ENCODE results near the gene OR1L8.

- TF ChIP-seq POLR2A (IDR thresholded peaks at IDR 0.05) (no peak), CTCF (IDR thresholded peaks at IDR 0.05) (no peak)
Measured at GRCh38 chr9:122526602-122527001, 56.6 kb downstream of the OR1L8 start.

All from lower leg skin (tissue), 3 donors.